ENCODE measurements around the gene AHCYL1. TPM values are rescaled to one million over a fixed set of nuclear protein-coding genes. Genes with fewer than 3 reads are reported as not detected.

The AHCYL1 gene
- total and polyA plus RNA-seq, 10 of the 15 experiments (the other 5 are each of a cell fraction or from before 2014, with no cell fraction given), result 24.7 to 73.6 (median 46.8) TPM

GRCh38 chr1:109984456-109985246, at the start of gene AHCYL1 (continued):
- TF ChIP-seq RUNX3 (IDR thresholded peaks at IDR 0.05; ENCODE audit: low read length) (no peak), REST (IDR thresholded peaks at IDR 0.05; ENCODE audit: low read depth, low read length) (no peak), MEF2B (IDR thresholded peaks at IDR 0.05; ENCODE audit: partially characterized antibody, poor library complexity, severe bottlenecking) (peak; percentile 43), SUZ12 (IDR thresholded peaks at IDR 0.05; ENCODE audit: unreplicated experiment) (no peak), RFX5 (IDR thresholded peaks at IDR 0.05; ENCODE audit: low read depth, low read length) (peak; percentile 81), BACH1 (IDR thresholded peaks at IDR 0.05; ENCODE audit: borderline replicate concordance) (no peak; the same call in 1 of the 2 replicates), NBN (IDR thresholded peaks at IDR 0.05) (peak; percentile 100), STAT3 (IDR thresholded peaks at IDR 0.05; ENCODE audit: low read depth, low read length) (no peak), EGR1 (IDR thresholded peaks at IDR 0.05; ENCODE audit: borderline replicate concordance in 1 of 2, low read depth in 2 of 2, low read length in 2 of 2) (peak; percentile 68 to 99), RCOR1 (conservative IDR thresholded peaks at IDR 0.05; ENCODE audit: low read depth, low read length) (no peak), FOS (IDR thresholded peaks at IDR 0.05; ENCODE audit: borderline replicate concordance, extremely low read depth, insufficient read length) (no peak), BRCA1 (IDR thresholded peaks at IDR 0.05; ENCODE audit: low read depth, low read length) (peak; percentile 56; the same call in 1 of the 2 replicates), CREB1 (IDR thresholded peaks at IDR 0.05; ENCODE audit: low read depth) (peak; percentile 95), JUNB (IDR thresholded peaks at IDR 0.05) (no peak), SREBF2 (IDR thresholded peaks at IDR 0.05; ENCODE audit: low read length) (no peak), FOXK2 (IDR thresholded peaks at IDR 0.05) (no peak), WRNIP1 (IDR thresholded peaks at IDR 0.05; ENCODE audit: borderline replicate concordance, low read depth, low read length) (0 out of 2 replicates have a peak, but pooled peaks have one; percentile 89), ATF7 (IDR thresholded peaks at IDR 0.05; ENCODE audit: low read depth) (peak; percentile 99)
- TF ChIP-seq, protein P1, sequence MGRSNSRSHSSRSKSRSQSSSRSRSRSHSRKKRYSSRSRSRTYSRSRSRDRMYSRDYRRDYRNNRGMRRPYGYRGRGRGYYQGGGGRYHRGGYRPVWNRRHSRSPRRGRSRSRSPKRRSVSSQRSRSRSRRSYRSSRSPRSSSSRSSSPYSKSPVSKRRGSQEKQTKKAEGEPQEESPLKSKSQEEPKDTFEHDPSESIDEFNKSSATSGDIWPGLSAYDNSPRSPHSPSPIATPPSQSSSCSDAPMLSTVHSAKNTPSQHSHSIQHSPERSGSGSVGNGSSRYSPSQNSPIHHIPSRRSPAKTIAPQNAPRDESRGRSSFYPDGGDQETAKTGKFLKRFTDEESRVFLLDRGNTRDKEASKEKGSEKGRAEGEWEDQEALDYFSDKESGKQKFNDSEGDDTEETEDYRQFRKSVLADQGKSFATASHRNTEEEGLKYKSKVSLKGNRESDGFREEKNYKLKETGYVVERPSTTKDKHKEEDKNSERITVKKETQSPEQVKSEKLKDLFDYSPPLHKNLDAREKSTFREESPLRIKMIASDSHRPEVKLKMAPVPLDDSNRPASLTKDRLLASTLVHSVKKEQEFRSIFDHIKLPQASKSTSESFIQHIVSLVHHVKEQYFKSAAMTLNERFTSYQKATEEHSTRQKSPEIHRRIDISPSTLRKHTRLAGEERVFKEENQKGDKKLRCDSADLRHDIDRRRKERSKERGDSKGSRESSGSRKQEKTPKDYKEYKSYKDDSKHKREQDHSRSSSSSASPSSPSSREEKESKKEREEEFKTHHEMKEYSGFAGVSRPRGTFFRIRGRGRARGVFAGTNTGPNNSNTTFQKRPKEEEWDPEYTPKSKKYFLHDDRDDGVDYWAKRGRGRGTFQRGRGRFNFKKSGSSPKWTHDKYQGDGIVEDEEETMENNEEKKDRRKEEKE (IDR thresholded peaks at IDR 0.05), result no peak
- TF ChIP-seq, protein P2, sequence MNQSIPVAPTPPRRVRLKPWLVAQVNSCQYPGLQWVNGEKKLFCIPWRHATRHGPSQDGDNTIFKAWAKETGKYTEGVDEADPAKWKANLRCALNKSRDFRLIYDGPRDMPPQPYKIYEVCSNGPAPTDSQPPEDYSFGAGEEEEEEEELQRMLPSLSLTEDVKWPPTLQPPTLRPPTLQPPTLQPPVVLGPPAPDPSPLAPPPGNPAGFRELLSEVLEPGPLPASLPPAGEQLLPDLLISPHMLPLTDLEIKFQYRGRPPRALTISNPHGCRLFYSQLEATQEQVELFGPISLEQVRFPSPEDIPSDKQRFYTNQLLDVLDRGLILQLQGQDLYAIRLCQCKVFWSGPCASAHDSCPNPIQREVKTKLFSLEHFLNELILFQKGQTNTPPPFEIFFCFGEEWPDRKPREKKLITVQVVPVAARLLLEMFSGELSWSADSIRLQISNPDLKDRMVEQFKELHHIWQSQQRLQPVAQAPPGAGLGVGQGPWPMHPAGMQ (IDR thresholded peaks at IDR 0.05; ENCODE audit: borderline replicate concordance), result no peak
- TF ChIP-seq, protein P3, sequence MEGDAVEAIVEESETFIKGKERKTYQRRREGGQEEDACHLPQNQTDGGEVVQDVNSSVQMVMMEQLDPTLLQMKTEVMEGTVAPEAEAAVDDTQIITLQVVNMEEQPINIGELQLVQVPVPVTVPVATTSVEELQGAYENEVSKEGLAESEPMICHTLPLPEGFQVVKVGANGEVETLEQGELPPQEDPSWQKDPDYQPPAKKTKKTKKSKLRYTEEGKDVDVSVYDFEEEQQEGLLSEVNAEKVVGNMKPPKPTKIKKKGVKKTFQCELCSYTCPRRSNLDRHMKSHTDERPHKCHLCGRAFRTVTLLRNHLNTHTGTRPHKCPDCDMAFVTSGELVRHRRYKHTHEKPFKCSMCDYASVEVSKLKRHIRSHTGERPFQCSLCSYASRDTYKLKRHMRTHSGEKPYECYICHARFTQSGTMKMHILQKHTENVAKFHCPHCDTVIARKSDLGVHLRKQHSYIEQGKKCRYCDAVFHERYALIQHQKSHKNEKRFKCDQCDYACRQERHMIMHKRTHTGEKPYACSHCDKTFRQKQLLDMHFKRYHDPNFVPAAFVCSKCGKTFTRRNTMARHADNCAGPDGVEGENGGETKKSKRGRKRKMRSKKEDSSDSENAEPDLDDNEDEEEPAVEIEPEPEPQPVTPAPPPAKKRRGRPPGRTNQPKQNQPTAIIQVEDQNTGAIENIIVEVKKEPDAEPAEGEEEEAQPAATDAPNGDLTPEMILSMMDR (IDR thresholded peaks at IDR 0.05 in 2 of 3, conservative IDR thresholded peaks at IDR 0.05 in 1 of 3; ENCODE audit: control insufficient read depth in 2 of 3, extremely low read depth in 1 of 3, insufficient read depth in 1 of 3, low read depth in 3 of 3, low read length in 3 of 3), result peak; percentile 94 to 99 (median 95); a peak in 5 of 6 replicates

Measured in GM12878 (cell line).